ENCODE data around the gene TNP1. TPM values are rescaled to one million over a fixed set of nuclear protein-coding genes. Genes with fewer than 3 reads are reported as not detected.

TNP1 gene
- not detected in 2 replicates for total RNA-seq

DNA sequence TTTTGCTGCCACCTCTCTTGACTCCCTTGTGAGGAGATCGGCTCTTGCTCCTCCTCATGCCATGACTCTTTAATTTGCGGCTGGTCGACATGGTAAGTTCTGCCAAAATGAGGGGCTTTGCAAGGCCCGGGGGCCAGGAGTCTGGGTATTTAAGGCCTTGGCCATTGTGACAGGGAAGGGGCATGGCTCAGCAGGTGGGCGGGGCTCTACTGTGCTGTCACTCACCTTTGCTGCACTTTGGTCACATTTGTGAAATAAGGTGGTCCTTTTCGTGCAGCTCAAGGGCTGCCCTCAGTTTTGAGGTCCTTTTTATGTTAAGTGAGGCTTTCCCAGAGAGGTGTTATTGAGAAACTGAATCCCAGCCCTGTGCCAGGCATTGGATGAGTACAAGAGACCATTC lies at the start of gene TNP1:
Gene TNP1, minus strand, starts transcription at position 121 of the 400 bp plus-strand sequence. Its CDS starts 30 bp downstream, at position 91.

Other genes starting within 250 kb of the TNP1 start
- 3.1 and 6.9 TPM in 2 replicates for gene IGFBP2, start 226.6 kb downstream of the TNP1 start, total RNA-seq
- gene IGFBP5, start 164.5 kb downstream of the TNP1 start, total RNA-seq, result 474 and 2,317 TPM in 2 replicates

All from smooth muscle cell of trachea (primary cell).